Breast epithelium (tissue), 4 donors: ENCODE results near the gene COL18A1. TPM values are rescaled to one million over a fixed set of nuclear protein-coding genes. Genes with fewer than 3 reads are reported as not detected.

ENCODE experiments used
- DNase-seq, 2 donors: peaks; one replicate each; pipeline ENCODE4 v3.0.0-alpha.2; 2019; ENCODE audit warnings: low spot score in 2 of 2
- H3K27ac ChIP-seq, 2 donors: fragments of 200-600 bp; sonication (generic) in 1 of 2; one replicate each; pipeline ENCODE4 v1.5.1; 2016 to 2019; ENCODE audit warnings: mild to moderate bottlenecking in 1 of 2
- H3K27me3 ChIP-seq, 2 donors: fragments of 200-600 bp; sonication (generic) in 1 of 2; one replicate each; pipeline versions ENCODE4 v1.5.1 to v1.6.0; 2017 to 2019; ENCODE audit warnings: control low read depth in 1 of 2, mild to moderate bottlenecking in 1 of 2
- H3K36me3 ChIP-seq: fragments of 200-600 bp; one replicate; pipeline ENCODE4 v1.5.1; 2019
- H3K4me1 ChIP-seq, 2 donors: fragments of 200-600 bp; sonication (generic); one replicate each; pipeline ENCODE4 v1.5.1; 2016 to 2019; ENCODE audit warnings: control low read depth in 1 of 2
- H3K4me3 ChIP-seq, 3 donors: fragments of 200-600 bp; sonication (generic); 1 replicate in 2 of 3; 2 replicates in 1 of 3; pipeline ENCODE4 v1.5.1; 2016 to 2019; ENCODE audit warnings: mild to moderate bottlenecking in 3 of 3, moderate library complexity in 2 of 3
- H3K9me3 ChIP-seq, 2 donors: fragments of 200-600 bp; sonication (generic) in 1 of 2; one replicate each; pipeline ENCODE4 v1.5.1; 2016 to 2019; ENCODE audit warnings: control low read depth in 1 of 2
- CTCF ChIP-seq, 3 donors: fragments of 450-650 bp; IDR thresholded peaks; one replicate each; pipeline ENCODE4 v1.5.1; 2016 to 2017; ENCODE audit warnings: antibody characterized with exemption in 3 of 3, mild to moderate bottlenecking in 3 of 3, moderate library complexity in 3 of 3
- POLR2A ChIP-seq: fragments of 450-650 bp; IDR thresholded peaks from one replicate; pipeline ENCODE4 v1.6.1; 2016; ENCODE audit warnings: antibody characterized with exemption, mild to moderate bottlenecking, moderate library complexity
- POLR2AphosphoS5 ChIP-seq, 3 donors: sonication (generic); formaldehyde crosslinking; IDR thresholded peaks; one replicate each; pipeline ENCODE4 v1.6.1; 2017; ENCODE audit warnings: antibody characterized with exemption in 3 of 3
- intact Hi-C: fragments of 100-400 bp; cut with DNase I; formaldehyde crosslinking; loops from one replicate; pipeline ENCODE4 v1.15.1; 2023; ENCODE audit warnings: low total_unique reads
- total RNA-seq, 3 donors: library from RNA; depleted of rRNA; stranded (reverse); fragments of >200 nt; gene quantifications; one replicate each; pipeline ENCODE4 v1.1.0, GENCODE V29; 2016

COL18A1 gene
- total RNA-seq, 3 donors from 2014 or later, result 48.3 to 62.9 (median 55.8) TPM

- Histone ChIP-seq H3K4me3 (no peak overlapping the region), H3K27me3 (no peaks in the 10 kb centered on the region), H3K4me1 (peaks cover 0 to 3% of the 10 kb centered on the region in 2 donors), H3K9me3 (no peaks in the 10 kb centered on the region), H3K36me3 (no peaks in the 10 kb centered on the region), H3K27ac (no peak overlapping the region)
- intact Hi-C loops, result no loop called here
- no peak for DNase-seq
- no peak for TF ChIP-seq POLR2A
- no peak for TF ChIP-seq POLR2AphosphoS5 (IDR thresholded peaks at IDR 0.05)
- TF ChIP-seq CTCF (IDR thresholded peaks at IDR 0.05), result no peak
Measured at GRCh38 chr21:45481977-45482898, 77.3 kb downstream of the COL18A1 start.

- Histone ChIP-seq H3K27me3 (no peaks in the 10 kb centered on the region), H3K4me3 (peak overlapping the region in 1 of 3 donors; percentile 5), H3K4me1 (no peaks in the 10 kb centered on the region), H3K36me3 (no peaks in the 10 kb centered on the region), H3K27ac (no peak overlapping the region), H3K9me3 (no peaks in the 10 kb centered on the region)
- no peak for DNase-seq
- no peak for TF ChIP-seq POLR2AphosphoS5 (IDR thresholded peaks at IDR 0.05)
- no peak for TF ChIP-seq CTCF (IDR thresholded peaks at IDR 0.05)
- TF ChIP-seq POLR2A, result no peak
- intact Hi-C loops, result no loop called here
Measured at GRCh38 chr21:45482899-45483821, 78.2 kb downstream of the COL18A1 start.

- Histone ChIP-seq H3K4me1 (no peaks in the 10 kb centered on the region), H3K36me3 (no peaks in the 10 kb centered on the region), H3K27me3 (no peaks in the 10 kb centered on the region), H3K9me3 (no peaks in the 10 kb centered on the region), H3K4me3 (no peak overlapping the region), H3K27ac (no peak overlapping the region)
- intact Hi-C loops, result no loop called here
- DNase-seq, result no peak
- TF ChIP-seq CTCF (IDR thresholded peaks at IDR 0.05), result no peak
- TF ChIP-seq POLR2A, result no peak
- no peak for TF ChIP-seq POLR2AphosphoS5 (IDR thresholded peaks at IDR 0.05)
Measured at GRCh38 chr21:45484318-45484717, 79.4 kb downstream of the COL18A1 start.

GRCh38 chr21:45485686-45486442 lies 80.9 kb downstream of the COL18A1 start:
- DNase-seq, result no peak
- intact Hi-C loops, result no loop called here
- H3K36me3 ChIP-seq, result no peaks in the 10 kb centered on the region

More at GRCh38 chr21:45485686-45486442, 80.9 kb downstream of the COL18A1 start:
- Histone ChIP-seq H3K9me3 (no peaks in the 10 kb centered on the region), H3K27me3 (no peaks in the 10 kb centered on the region), H3K4me1 (no peaks in the 10 kb centered on the region), H3K4me3 (no peak overlapping the region), H3K27ac (no peak overlapping the region)
- TF ChIP-seq POLR2A (no peak), POLR2AphosphoS5 (IDR thresholded peaks at IDR 0.05) (no peak), CTCF (IDR thresholded peaks at IDR 0.05) (no peak)
